ENCODE results near the gene CHAT.
"Not testable (repeated sequence)": the region's sequence is repeated elsewhere in the genome, so short reads cannot be mapped to it uniquely, and the experiment has no call there.

Gene CHAT

GRCh38 chr10:49653273-49653929, 39.6 kb downstream of the CHAT start:
- no peak for DNase-seq (ENCODE audit: low read depth)

DNA sequence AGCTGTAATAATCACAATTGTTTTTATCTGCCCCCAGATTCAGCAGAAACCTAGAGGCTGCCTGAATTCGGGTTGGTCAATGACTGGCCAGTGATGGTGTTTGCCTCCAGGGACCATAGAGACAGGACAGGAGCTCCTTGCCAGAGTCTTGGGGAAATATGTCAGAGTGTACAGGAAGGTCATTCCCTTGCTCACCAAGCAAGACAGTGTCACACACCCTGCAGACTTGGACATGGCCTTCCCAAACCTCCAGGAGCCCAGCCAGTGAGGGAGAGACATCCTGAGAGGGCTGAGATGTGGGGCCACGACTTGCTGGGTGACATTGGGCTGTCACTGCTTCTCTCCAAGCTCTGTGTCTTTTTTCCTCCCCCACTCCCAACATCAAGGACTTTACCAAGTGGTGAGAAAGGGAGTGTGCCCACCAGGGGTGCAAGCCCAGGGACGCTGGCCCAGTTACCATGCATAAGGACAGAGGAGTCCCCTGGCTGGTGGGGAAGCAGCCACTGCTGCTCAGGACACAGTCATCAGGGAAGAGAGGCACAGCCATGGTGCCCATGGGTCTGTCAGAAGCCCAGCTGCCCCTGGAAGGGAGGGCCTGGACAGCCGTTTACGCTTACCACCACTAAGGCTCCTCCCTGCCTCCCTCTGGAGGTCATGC, 40.3 kb downstream of the CHAT start:
- DNase-seq (ENCODE audit: low read depth) = no peak

- no peak for DNase-seq (ENCODE audit: low read depth)
Observed at GRCh38 chr10:49655099-49655498, 41.3 kb downstream of the CHAT start.

DNA sequence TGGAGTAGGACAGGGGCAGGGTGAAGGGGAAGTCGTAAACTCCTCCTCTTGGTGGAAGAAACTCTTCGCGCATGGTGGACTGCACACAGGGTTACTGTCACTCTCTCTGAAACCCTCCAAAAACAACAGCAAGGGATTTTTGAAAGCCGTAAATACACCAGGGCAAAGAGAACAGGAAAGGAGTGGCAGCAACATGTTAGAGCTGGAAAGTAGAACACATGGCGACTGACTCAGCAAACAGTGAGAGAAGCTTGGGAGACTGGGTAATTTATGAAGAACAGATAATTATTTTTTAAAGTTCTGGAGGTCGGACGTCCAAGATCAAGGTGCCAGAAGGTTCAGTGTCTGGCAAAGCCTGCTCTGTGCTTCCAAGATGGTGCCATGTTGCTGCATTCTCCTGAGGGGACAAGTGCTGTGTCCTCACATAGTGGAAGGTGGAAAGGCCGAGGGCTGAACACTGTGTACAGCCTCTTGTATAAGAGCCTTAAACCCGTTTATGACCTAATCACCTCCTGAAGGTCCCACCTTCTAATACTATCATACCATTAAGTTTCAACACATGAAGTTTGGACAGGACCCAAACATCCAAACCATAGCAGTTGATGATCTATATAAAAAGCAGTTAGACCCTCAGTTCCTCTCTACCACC, 43.1 kb downstream of the CHAT start:
- no peak for DNase-seq (ENCODE audit: low read depth)

GRCh38 chr10:49657606-49658005, 43.8 kb downstream of the CHAT start:
- DNase-seq (ENCODE audit: low read depth) = no peak

- no peak for DNase-seq (ENCODE audit: low read depth)
Observed at GRCh38 chr10:49661140-49661856, 47.5 kb downstream of the CHAT start.

GRCh38 chr10:49662169-49662830, 48.5 kb downstream of the CHAT start:
- DNase-seq (ENCODE audit: low read depth) = no peak

- DNase-seq (ENCODE audit: low read depth) = no peak
Observed at GRCh38 chr10:49663596-49663995, 49.8 kb downstream of the CHAT start.

DNA sequence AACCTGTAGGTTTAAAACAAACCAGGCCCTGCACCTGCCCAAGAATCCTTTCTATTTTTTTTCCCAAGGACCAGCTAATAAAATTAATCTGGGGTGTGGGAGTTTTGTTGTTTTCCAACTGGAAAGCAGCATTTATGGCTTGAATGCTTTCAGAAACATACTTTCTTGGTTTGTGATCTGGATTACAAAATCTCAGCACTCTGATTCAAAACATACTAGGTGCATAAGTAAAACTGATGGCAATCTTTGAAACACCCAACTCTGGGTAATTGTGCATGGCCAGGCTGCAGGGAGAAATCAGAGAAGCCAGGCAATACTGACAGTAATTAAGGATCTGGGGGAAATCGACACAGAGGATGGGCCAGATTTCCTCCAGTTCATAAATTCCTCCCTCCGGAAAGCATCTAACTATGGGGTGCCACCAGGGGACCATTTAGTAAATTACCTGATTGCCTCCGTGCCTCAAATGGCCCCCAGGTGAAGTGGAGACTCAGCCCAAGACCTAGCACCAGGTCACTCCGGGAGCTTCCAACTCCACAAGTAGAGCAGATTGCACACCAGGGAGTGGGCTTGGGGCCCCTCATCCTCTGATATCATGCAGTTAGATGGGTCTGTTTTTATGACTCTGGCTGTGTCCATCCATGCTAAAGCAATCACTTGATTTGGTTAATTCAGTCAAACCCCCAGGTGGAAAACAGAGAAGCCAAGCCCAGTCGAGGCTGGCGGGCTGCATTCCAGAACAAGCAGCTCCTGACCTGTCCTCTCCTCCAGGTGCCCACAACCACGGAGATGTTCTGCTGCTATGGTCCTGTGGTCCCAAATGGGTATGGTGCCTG, 50.4 kb downstream of the CHAT start:
- DNase-seq (ENCODE audit: low read depth) = no peak

GRCh38 chr10:49664842-49665355, 51.1 kb downstream of the CHAT start:
- DNase-seq (ENCODE audit: low read depth) = no peak

DNA sequence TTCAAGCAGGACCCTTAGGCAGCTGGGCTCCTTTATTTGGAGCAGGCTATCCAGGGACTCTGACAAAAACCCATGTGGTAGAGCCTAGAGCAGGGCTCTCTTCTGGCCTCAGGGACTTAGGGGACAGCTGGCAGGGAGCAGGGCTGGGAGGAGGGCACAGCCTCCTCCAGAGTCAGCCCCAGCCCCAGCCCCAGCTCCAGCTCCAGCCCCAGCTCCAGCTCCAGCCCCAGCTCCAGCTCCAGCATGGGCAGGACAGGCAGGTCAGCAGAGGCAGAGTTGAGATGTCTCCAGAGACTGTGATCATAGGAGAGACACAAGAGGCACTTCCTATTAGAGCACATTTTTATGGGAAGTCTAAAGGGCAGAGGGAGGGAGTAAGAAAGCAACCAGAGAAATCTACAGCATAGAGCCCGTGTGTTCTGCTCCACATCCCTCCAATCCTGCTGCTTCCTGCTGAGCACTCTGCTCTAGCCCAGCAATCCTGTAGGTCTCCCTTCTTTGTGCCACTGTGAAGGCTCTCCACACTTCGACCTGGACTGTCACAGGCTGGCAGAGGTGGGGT, 52.3 kb downstream of the CHAT start:
- DNase-seq (ENCODE audit: low read depth) = no peak

- no peak for DNase-seq (ENCODE audit: low read depth)
Observed at GRCh38 chr10:49666685-49667084, 52.8 kb downstream of the CHAT start.

DNA sequence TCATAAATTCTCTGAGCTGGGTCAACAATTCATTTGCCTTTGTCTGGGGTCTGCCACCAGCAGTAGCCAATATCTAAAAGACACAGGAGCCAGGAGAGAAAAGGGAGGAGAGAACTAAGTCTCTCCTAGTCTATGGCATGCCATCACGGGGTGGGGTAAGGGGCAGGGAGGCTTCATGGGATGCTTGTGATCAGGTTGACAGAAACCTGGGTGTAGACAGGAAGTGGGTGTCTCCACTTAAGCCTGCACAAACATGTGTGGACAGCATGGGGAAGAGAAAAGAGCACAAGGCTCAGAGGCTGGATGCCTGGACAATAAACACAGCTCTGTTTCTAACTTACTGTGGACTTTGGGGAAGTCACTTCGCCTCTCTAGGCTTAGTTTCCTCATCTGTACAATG, 54.2 kb downstream of the CHAT start:
- no peak for DNase-seq (ENCODE audit: low read depth)

DNA sequence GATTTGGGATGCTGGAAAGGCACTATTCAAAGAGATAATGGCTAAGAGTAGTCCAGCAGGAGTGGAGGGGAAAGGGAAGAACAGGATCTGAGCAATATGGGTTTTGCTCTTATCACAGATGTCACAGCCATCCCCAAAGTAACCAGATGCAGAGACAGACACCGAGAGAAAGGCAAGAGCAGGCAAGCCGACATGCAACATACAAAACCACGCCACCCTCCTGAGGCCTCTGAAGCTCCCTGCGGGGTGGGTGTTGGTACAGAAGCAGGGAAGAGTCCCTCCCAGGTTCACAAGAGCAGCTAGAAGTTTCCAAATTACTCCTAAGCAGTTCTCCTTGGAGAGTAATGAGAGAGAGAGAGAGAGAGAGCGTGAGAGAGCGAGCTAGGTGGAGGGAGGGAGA, 54.8 kb downstream of the CHAT start:
- DNase-seq (ENCODE audit: low read depth) = no peak

- no peak for DNase-seq (ENCODE audit: low read depth)
Observed at GRCh38 chr10:49678827-49679479, 65.1 kb downstream of the CHAT start.

DNA sequence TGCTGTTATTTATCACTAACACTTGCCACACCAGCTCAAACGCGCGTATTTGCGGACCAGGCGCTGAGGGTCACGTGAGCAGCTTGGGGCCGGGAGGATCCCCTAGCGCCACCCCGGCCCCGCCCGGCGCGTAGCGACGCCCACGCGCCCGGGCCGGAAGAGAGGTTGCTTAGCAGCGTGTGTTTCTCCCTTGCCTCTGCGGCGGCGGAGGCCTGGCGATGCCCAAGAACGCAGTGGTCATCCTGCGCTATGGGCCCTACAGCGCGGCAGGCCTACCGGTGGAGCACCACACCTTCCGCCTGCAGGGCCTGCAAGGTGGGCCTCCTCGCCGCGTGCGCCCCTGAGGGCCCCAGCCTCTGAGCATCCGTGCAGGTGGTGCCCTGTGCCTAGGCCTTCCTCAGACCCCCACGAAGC, 65.7 kb downstream of the CHAT start, which contains the start of gene C10orf53:
Gene C10orf53 (plus strand): TSS at position 172 of the 414 bp plus-strand sequence. CDS start 47 bp downstream, at position 219.
- no peak for DNase-seq (ENCODE audit: low read depth)

DNA sequence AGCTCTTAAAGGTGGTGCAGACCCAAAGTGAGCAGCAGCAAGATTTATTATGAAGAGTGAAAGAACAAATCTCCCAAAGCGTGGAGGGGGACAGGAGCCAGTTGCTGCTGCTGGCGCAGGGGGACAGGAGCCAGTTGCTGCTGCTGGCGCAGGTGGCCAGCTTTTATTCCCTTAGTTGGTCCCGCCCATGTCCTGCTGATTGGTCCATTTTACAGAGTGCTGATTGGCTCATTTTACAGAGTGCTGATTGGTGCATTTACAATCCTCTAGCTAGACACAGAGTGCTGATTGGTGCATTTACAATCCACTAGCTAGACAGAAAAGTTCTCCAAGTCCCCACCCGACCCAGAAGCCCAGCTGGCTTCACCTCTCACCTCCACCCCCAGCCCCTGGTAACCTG, 68.6 kb downstream of the CHAT start:
- not testable (repeated sequence) for DNase-seq (ENCODE audit: low read depth)

DNA sequence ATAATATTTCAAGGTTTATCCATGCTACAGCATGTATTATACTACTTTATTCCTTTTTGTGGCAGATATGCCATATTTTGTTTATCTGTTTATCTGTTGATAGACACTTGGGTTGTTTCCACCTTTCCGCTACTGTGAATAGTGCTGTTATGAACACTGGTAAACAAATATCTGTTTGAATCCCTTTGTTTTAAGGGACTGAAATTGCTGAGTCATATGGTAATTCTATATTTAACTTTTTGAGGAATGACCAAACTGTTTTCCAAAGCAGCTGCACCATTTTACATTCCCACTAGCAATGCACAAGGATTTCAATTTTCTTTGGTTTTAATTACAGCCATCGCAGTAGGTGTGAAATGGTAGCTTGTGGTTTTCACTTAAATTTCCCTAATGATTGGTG, 69.0 kb downstream of the CHAT start:
- no peak for DNase-seq (ENCODE audit: low read depth)

- DNase-seq (ENCODE audit: low read depth) = no peak
Observed at GRCh38 chr10:49686651-49687050, 72.8 kb downstream of the CHAT start.

- DNase-seq (ENCODE audit: low read depth) = no peak
Observed at GRCh38 chr10:49688261-49688846, 74.5 kb downstream of the CHAT start.
